WTC11 (cell line): ENCODE measurements around the gene MEAF6. TPM values are rescaled to one million over a fixed set of nuclear protein-coding genes. Genes with fewer than 3 reads are reported as not detected.

Experiments used
- ATAC-seq: fragments of 200-7000 bp; cut with Tn5 transposase; 2 replicates; pipeline ENCODE4 v1.10.0; 2021; ENCODE audit warnings: mild to moderate bottlenecking, moderate library complexity
- CTCF ChIA-PET: fragments of 300-600 bp; sonication (Branson Sonifier 250); formaldehyde crosslinking; loops from one replicate; lab custom pipeline; 2021; ENCODE audit warnings: antibody characterized with exemption; lab: Charles Lee
- POLR2A ChIA-PET: fragments of 350-600 bp; sonication (Branson Sonifier 250); formaldehyde crosslinking; loops from one replicate; lab custom pipeline; 2021; ENCODE audit warnings: antibody characterized with exemption; lab: Charles Lee
- DNase-seq: peaks from one replicate; pipeline ENCODE4 v3.0.0; 2021; ENCODE audit warnings: low spot score
- H3K27ac Mint-ChIP-seq: 2 replicates; pipeline ENCODE4 v1.8.0; 2021; ENCODE audit warnings: mixed read lengths
- H3K27me3 Mint-ChIP-seq: 2 replicates; pipeline ENCODE4 v1.8.0; 2021; ENCODE audit warnings: low read depth, mild to moderate bottlenecking, moderate library complexity, mixed read lengths
- H3K36me3 Mint-ChIP-seq: 2 replicates; pipeline ENCODE4 v1.8.0; 2021; ENCODE audit warnings: mixed read lengths
- H3K4me1 Mint-ChIP-seq: 2 replicates; pipeline ENCODE4 v1.8.0; 2022; ENCODE audit warnings: mixed read lengths
- H3K4me3 Mint-ChIP-seq: 2 replicates; pipeline ENCODE4 v1.8.0; 2021; ENCODE audit warnings: mild to moderate bottlenecking, moderate library complexity, mixed read lengths
- H3K9me3 Mint-ChIP-seq: 2 replicates; pipeline ENCODE4 v1.8.0; 2021; ENCODE audit warnings: mixed read lengths
- ARID4B ChIP-seq: sonication (generic); formaldehyde crosslinking; IDR thresholded peaks from 2 replicates; pipeline ENCODE4 v1.8.0; 2023; ENCODE audit warnings: missing genetic modification reagents, mild to moderate bottlenecking, borderline replicate concordance
- ATF1 ChIP-seq: sonication (generic); formaldehyde crosslinking; IDR thresholded peaks from 2 replicates; pipeline ENCODE4 v1.8.1; 2023; ENCODE audit warnings: mild to moderate bottlenecking, moderate library complexity, missing genetic modification reagents
- CTCF ChIP-seq: fragments of 200-600 bp; IDR thresholded peaks from 2 replicates; pipeline ENCODE4 v1.8.0; 2022; ENCODE audit warnings: antibody characterized with exemption
- EMX1 ChIP-seq: fragments of 250-450 bp; sonication (Bioruptor Pico); IDR thresholded peaks from 2 replicates; pipeline ENCODE4 v1.8.0; 2021; ENCODE audit warnings: mild to moderate bottlenecking
- ESRRA ChIP-seq: sonication (generic); formaldehyde crosslinking; IDR thresholded peaks from 2 replicates; pipeline ENCODE4 v1.8.1; 2022; ENCODE audit warnings: mild to moderate bottlenecking, missing genetic modification reagents, borderline replicate concordance
- FOXK1 ChIP-seq: sonication (generic); formaldehyde crosslinking; IDR thresholded peaks from 2 replicates; pipeline ENCODE4 v1.8.0; 2022; ENCODE audit warnings: mild to moderate bottlenecking, moderate library complexity, missing genetic modification reagents
- FOXP1 ChIP-seq: sonication (generic); formaldehyde crosslinking; IDR thresholded peaks from 2 replicates; pipeline ENCODE4 v1.8.0; 2022; ENCODE audit warnings: missing genetic modification reagents, mild to moderate bottlenecking, moderate library complexity, borderline replicate concordance
- GTF2I ChIP-seq: fragments of 250-450 bp; sonication (Bioruptor Pico); conservative IDR thresholded peaks from 2 replicates; pipeline ENCODE4 v1.4.0; 2021; ENCODE audit warnings: mild to moderate bottlenecking
- HMGA2 ChIP-seq: fragments of 250-450 bp; sonication (Bioruptor Pico); IDR thresholded peaks from 2 replicates; pipeline ENCODE4 v1.4.0; 2021; ENCODE audit warnings: mild to moderate bottlenecking, moderate library complexity
- IRF1 ChIP-seq: sonication (generic); formaldehyde crosslinking; IDR thresholded peaks from 2 replicates; pipeline ENCODE4 v1.8.0; 2023; ENCODE audit warnings: missing genetic modification reagents
- JUN ChIP-seq: sonication (generic); formaldehyde crosslinking; IDR thresholded peaks from 2 replicates; pipeline ENCODE4 v1.8.0; 2023; ENCODE audit warnings: mild to moderate bottlenecking, missing genetic modification reagents
- NFATC4 ChIP-seq: fragments of 250-450 bp; sonication (Bioruptor Pico); IDR thresholded peaks from 2 replicates; pipeline ENCODE4 v1.9.0; 2021; ENCODE audit warnings: mild to moderate bottlenecking
- NFE2L1 ChIP-seq: sonication (generic); formaldehyde crosslinking; IDR thresholded peaks from 2 replicates; pipeline ENCODE4 v1.8.1; 2023; ENCODE audit warnings: missing genetic modification reagents
- NR1H2 ChIP-seq: sonication (generic); formaldehyde crosslinking; IDR thresholded peaks from 2 replicates; pipeline ENCODE4 v1.9.0; 2021; ENCODE audit warnings: mild to moderate bottlenecking, moderate library complexity, missing genetic modification reagents
- NR3C1 ChIP-seq: sonication (generic); formaldehyde crosslinking; conservative IDR thresholded peaks from 2 replicates; pipeline ENCODE4 v1.8.1; 2023; ENCODE audit warnings: low read depth, mild to moderate bottlenecking, missing genetic modification reagents
- TCF7 ChIP-seq: sonication (generic); formaldehyde crosslinking; IDR thresholded peaks from 2 replicates; pipeline ENCODE4 v1.8.0; 2022; ENCODE audit warnings: mild to moderate bottlenecking, low read depth, missing genetic modification reagents, moderate library complexity
- TEAD1 ChIP-seq: sonication (generic); formaldehyde crosslinking; IDR thresholded peaks from 2 replicates; pipeline ENCODE4 v1.8.0; 2022; ENCODE audit warnings: mild to moderate bottlenecking, missing genetic modification reagents
- TEAD4 ChIP-seq: sonication (generic); formaldehyde crosslinking; IDR thresholded peaks from 2 replicates; pipeline ENCODE4 v1.8.0; 2022; ENCODE audit warnings: mild to moderate bottlenecking, missing genetic modification reagents
- USF2 ChIP-seq: sonication (generic); formaldehyde crosslinking; IDR thresholded peaks from 2 replicates; pipeline ENCODE4 v1.8.1; 2023; ENCODE audit warnings: mild to moderate bottlenecking, missing genetic modification reagents, moderate library complexity
- ZBTB21 ChIP-seq: sonication (generic); formaldehyde crosslinking; IDR thresholded peaks from 2 replicates; pipeline ENCODE4 v1.8.1; 2023; ENCODE audit warnings: mild to moderate bottlenecking, missing genetic modification reagents, borderline replicate concordance
- ZMAT4 ChIP-seq: fragments of 250-450 bp; sonication (Bioruptor Pico); IDR thresholded peaks from 2 replicates; pipeline ENCODE4 v1.9.0; 2021; ENCODE audit warnings: mild to moderate bottlenecking
- ZNF263 ChIP-seq: sonication (generic); formaldehyde crosslinking; IDR thresholded peaks from 2 replicates; pipeline ENCODE4 v1.8.1; 2022; ENCODE audit warnings: low read depth, mild to moderate bottlenecking, moderate library complexity, missing genetic modification reagents
- ZNF423 ChIP-seq: fragments of 250-450 bp; sonication (Bioruptor Pico); IDR thresholded peaks from 2 replicates; pipeline ENCODE4 v2.1.2; 2022; ENCODE audit warnings: mild to moderate bottlenecking, moderate library complexity
- total RNA-seq: library from RNA; stranded (reverse); gene quantifications from 3 replicates; pipeline ENCODE4 v1.2.3, GENCODE V29; 2021

The MEAF6 gene
- total RNA-seq, 1 experiment from 2014 or later, result 37.4 TPM

- ATAC-seq (no peak), DNase-seq (no peak)
Observed at GRCh38 chr1:37484325-37485051, 30.1 kb downstream of the MEAF6 start.

GRCh38 chr1:37483785-37484184 lies 30.8 kb downstream of the MEAF6 start:
- POLR2A ChIA-PET, result interaction anchor here (1.5 to 2.4 kb wide), 2 partner anchors 8 to 10 kb away, joined by 3 to 13 read pairs; partner anchors contain the start of gene ZC3H12A

More at GRCh38 chr1:37484325-37485051, 30.1 kb downstream of the MEAF6 start:
- TF ChIP-seq ZNF423 (CRISPR knock-in tag) (no peak), JUN (CRISPR knock-in tag) (no peak), TCF7 (no peak), EMX1 (CRISPR knock-in tag) (no peak), NR3C1 (no peak), NR1H2 (no peak), ZNF263 (CRISPR knock-in tag) (no peak), TEAD4 (no peak), ZBTB21 (CRISPR knock-in tag) (no peak), ESRRA (CRISPR knock-in tag) (no peak)
- Mint-ChIP-seq H3K27me3 (no peaks in the 10 kb centered on the region), H3K4me1 (peaks cover 13% of the 10 kb centered on the region), H3K36me3 (peaks cover 20% of the 10 kb centered on the region), H3K4me3 (no peak overlapping the region), H3K27ac (no peak overlapping the region), H3K9me3 (no peaks in the 10 kb centered on the region)
- CTCF ChIA-PET, result interaction anchor here (1.1 to 6.4 kb wide), 4 partner anchors 30 to 118 kb away, joined by 3 to 279 read pairs (median 38); partner anchors contain the start of gene MEAF6
- POLR2A ChIA-PET, result interaction anchor here (0.6 to 2.4 kb wide), 3 partner anchors 9 to 200 kb away, joined by 3 to 13 read pairs (median 3); partner anchors contain the start of gene ZC3H12A

More at GRCh38 chr1:37483785-37484184, 30.8 kb downstream of the MEAF6 start:
- Mint-ChIP-seq H3K4me3 (no peak overlapping the region), H3K27ac (no peak overlapping the region), H3K36me3 (peaks cover 20% of the 10 kb centered on the region), H3K4me1 (peaks cover 16% of the 10 kb centered on the region), H3K27me3 (no peaks in the 10 kb centered on the region), H3K9me3 (no peaks in the 10 kb centered on the region)
- TF ChIP-seq NFE2L1 (CRISPR knock-in tag), result no peak
- TF ChIP-seq IRF1 (CRISPR knock-in tag), result no peak
- no peak for TF ChIP-seq TEAD1 (CRISPR knock-in tag)
- no peak for TF ChIP-seq ZMAT4
- TF ChIP-seq ARID4B, result no peak
- no peak for TF ChIP-seq FOXP1 (CRISPR knock-in tag)
- no peak for TF ChIP-seq HMGA2 (CRISPR knock-in tag)
- no peak for TF ChIP-seq USF2 (CRISPR knock-in tag)
- no peak for TF ChIP-seq NR1H2
- TF ChIP-seq CTCF, result no peak
- no peak for TF ChIP-seq NFATC4
- TF ChIP-seq GTF2I (CRISPR knock-in tag), result no peak
- TF ChIP-seq ATF1 (CRISPR knock-in tag), result no peak
- no peak for TF ChIP-seq FOXK1 (CRISPR knock-in tag)
- no peak for ATAC-seq
- no peak for DNase-seq
- CTCF ChIA-PET, result interaction anchor here (6.4 kb wide), 1 partner anchor 29 kb away, joined by 279 read pairs; no protein-coding TSS in a partner anchor
